Measurements from ENCODE around the gene SLC12A7.

Gene SLC12A7

DNA sequence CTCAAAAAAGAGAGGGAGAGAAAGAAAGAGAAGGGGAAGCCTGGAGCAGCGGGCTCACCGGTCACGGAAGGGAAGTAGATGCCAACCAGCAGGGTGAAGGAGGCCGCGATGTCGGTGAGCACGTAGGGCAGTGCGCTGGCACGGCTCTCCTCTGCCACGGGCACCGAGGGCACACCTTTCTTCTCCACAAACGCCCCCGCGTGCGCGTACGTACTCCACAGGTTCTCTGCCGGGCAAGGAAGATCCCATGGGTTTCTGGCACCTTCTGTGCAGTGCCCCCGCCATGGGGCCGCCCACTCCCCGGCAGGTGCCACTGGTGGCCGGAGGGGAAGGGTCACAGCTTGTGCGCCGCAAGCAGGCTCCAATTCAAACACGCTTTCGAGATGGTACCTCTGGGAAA, 30.3 kb downstream of the SLC12A7 start:
- Histone ChIP-seq H3K9me3 (ENCODE audit: control insufficient read depth in 2 of 2, low read length in 2 of 2) (no peaks in the 10 kb centered on the region), H3K27ac (ENCODE audit: low read depth in 2 of 2, low read length in 2 of 2) (no peak overlapping the region)

DNA sequence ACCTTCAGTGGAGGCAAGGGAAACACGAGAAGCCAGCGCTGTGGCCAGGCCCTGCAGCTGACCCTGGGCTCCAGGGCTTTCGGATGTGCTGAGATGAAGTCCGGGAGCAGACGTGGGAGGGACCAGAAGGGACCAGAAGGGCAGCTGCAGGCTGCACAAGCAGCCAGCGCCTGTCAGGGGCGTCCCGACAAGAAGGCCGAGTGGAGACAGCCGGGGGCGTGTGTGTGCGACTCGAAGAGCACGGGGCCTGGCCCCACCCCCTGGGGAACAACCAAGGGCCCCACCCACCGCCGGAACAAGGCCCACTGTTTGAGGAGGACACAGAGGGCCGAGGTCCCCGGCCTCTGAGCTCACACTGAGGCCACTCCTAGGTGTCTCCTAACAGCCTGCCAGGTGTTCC, 31.4 kb downstream of the SLC12A7 start:
- H3K9ac ChIP-seq (ENCODE audit: low read depth in 1 of 2, low read length in 2 of 2), result no peak overlapping the region
- peaks cover 58 to 61% of the 10 kb centered on the region in 2 donors for H3K36me3 ChIP-seq (ENCODE audit: control insufficient read depth in 2 of 2, insufficient read depth in 2 of 2, low read length in 2 of 2)
- H3K9me3 ChIP-seq (ENCODE audit: control insufficient read depth in 2 of 2, low read length in 2 of 2), result no peaks in the 10 kb centered on the region
- no peak overlapping the region for H3K27ac ChIP-seq (ENCODE audit: low read depth in 2 of 2, low read length in 2 of 2)
- H3K27me3 ChIP-seq (ENCODE audit: control insufficient read depth in 2 of 2, insufficient read depth in 2 of 2, low read length in 2 of 2), result no peaks in the 10 kb centered on the region
- no peak overlapping the region for H3K4me3 ChIP-seq (ENCODE audit: low read length in 2 of 2)
- H3K4me1 ChIP-seq (ENCODE audit: control insufficient read depth in 2 of 2, insufficient read depth in 2 of 2, low read length in 2 of 2), result no peaks in the 10 kb centered on the region

More for the DNA sequence above, 30.3 kb downstream of the SLC12A7 start:
- H3K4me1 ChIP-seq (ENCODE audit: control insufficient read depth in 2 of 2, insufficient read depth in 2 of 2, low read length in 2 of 2), result no peaks in the 10 kb centered on the region
- peaks cover 51 to 58% of the 10 kb centered on the region in 2 donors for H3K36me3 ChIP-seq (ENCODE audit: control insufficient read depth in 2 of 2, insufficient read depth in 2 of 2, low read length in 2 of 2)
- H3K9ac ChIP-seq (ENCODE audit: low read depth in 1 of 2, low read length in 2 of 2), result no peak overlapping the region
- no peak overlapping the region for H3K4me3 ChIP-seq (ENCODE audit: low read length in 2 of 2)
- no peaks in the 10 kb centered on the region for H3K27me3 ChIP-seq (ENCODE audit: control insufficient read depth in 2 of 2, insufficient read depth in 2 of 2, low read length in 2 of 2)

DNA sequence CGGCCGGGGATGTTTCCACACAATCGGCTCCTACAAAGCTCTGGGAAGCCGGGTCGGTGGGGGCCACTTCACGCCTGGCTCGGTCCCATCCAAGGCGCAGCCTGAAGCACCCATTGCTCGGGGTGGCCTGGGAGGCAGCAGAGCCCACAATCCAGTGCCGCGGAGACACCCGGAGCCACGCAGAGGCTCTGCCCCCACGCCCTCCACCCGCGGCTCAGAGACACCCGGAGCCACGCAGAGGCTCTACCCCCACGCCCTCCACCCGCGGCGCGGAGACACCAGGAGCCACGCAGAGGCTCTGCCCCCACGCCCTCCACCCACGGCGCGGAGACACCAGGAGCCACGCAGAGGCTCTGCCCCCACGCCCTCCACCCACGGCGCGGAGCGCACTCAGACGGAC, 31.9 kb downstream of the SLC12A7 start:
- Histone ChIP-seq H3K27ac (ENCODE audit: low read depth in 2 of 2, low read length in 2 of 2) (no peak overlapping the region), H3K27me3 (ENCODE audit: control insufficient read depth in 2 of 2, insufficient read depth in 2 of 2, low read length in 2 of 2) (no peaks in the 10 kb centered on the region), H3K4me1 (ENCODE audit: control insufficient read depth in 2 of 2, insufficient read depth in 2 of 2, low read length in 2 of 2) (no peaks in the 10 kb centered on the region), H3K4me3 (ENCODE audit: low read length in 2 of 2) (no peak overlapping the region), H3K9ac (ENCODE audit: low read depth in 1 of 2, low read length in 2 of 2) (no peak overlapping the region), H3K36me3 (ENCODE audit: control insufficient read depth in 2 of 2, insufficient read depth in 2 of 2, low read length in 2 of 2) (peaks cover 60 to 61% of the 10 kb centered on the region in 2 donors), H3K9me3 (ENCODE audit: control insufficient read depth in 2 of 2, low read length in 2 of 2) (no peaks in the 10 kb centered on the region)

DNA sequence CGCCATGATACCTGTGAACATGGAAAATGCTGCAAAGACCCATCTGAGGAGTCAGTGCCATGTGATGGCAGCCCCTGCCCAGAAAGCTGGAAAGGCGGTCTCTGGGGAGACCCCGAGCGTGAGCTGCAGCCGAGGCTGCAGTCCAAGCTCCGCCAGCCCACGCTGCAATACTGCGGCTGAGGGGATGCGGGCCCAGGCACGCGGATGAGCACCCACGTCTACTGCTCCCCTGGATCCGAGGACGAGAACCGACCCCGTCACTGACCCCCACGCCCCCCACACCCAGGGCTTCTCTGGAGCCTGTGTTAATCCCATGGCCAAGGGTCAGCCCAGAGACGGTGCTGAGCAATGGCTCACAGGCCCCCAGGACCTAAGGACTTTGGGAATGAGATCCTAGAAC, 32.4 kb downstream of the SLC12A7 start:
- Histone ChIP-seq H3K27ac (ENCODE audit: low read depth in 2 of 2, low read length in 2 of 2) (no peak overlapping the region), H3K27me3 (ENCODE audit: control insufficient read depth in 2 of 2, insufficient read depth in 2 of 2, low read length in 2 of 2) (no peaks in the 10 kb centered on the region), H3K4me3 (ENCODE audit: low read length in 2 of 2) (no peak overlapping the region), H3K36me3 (ENCODE audit: control insufficient read depth in 2 of 2, insufficient read depth in 2 of 2, low read length in 2 of 2) (peaks cover 58 to 61% of the 10 kb centered on the region in 2 donors), H3K4me1 (ENCODE audit: control insufficient read depth in 2 of 2, insufficient read depth in 2 of 2, low read length in 2 of 2) (no peaks in the 10 kb centered on the region), H3K9me3 (ENCODE audit: control insufficient read depth in 2 of 2, low read length in 2 of 2) (no peaks in the 10 kb centered on the region), H3K9ac (ENCODE audit: low read depth in 1 of 2, low read length in 2 of 2) (no peak overlapping the region)

DNA sequence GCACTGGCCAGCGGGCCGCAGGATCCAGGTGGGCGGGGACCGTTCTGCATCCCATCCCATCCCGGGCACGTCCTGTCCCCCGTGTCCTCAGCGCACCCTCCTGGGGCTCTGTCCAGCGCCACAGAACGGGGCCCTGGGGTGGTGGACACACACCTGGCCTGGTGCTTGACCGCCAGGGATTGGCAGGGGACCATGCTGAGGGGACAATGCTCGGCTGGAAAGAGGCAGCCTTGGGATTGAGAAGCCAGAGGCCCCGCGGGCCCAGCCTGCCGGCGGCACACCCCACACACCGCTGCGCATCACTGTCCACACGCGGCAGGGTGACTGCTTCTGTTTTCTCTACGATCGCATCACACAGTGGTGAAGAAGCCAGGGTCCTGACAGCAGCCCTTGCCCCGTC, 33.0 kb downstream of the SLC12A7 start:
- Histone ChIP-seq H3K4me3 (ENCODE audit: low read length in 2 of 2) (no peak overlapping the region), H3K9ac (ENCODE audit: low read depth in 1 of 2, low read length in 2 of 2) (no peak overlapping the region), H3K27me3 (ENCODE audit: control insufficient read depth in 2 of 2, insufficient read depth in 2 of 2, low read length in 2 of 2) (no peaks in the 10 kb centered on the region), H3K4me1 (ENCODE audit: control insufficient read depth in 2 of 2, insufficient read depth in 2 of 2, low read length in 2 of 2) (no peaks in the 10 kb centered on the region), H3K27ac (ENCODE audit: low read depth in 2 of 2, low read length in 2 of 2) (no peak overlapping the region), H3K9me3 (ENCODE audit: control insufficient read depth in 2 of 2, low read length in 2 of 2) (no peaks in the 10 kb centered on the region), H3K36me3 (ENCODE audit: control insufficient read depth in 2 of 2, insufficient read depth in 2 of 2, low read length in 2 of 2) (peaks cover 52 to 58% of the 10 kb centered on the region in 2 donors)

DNA sequence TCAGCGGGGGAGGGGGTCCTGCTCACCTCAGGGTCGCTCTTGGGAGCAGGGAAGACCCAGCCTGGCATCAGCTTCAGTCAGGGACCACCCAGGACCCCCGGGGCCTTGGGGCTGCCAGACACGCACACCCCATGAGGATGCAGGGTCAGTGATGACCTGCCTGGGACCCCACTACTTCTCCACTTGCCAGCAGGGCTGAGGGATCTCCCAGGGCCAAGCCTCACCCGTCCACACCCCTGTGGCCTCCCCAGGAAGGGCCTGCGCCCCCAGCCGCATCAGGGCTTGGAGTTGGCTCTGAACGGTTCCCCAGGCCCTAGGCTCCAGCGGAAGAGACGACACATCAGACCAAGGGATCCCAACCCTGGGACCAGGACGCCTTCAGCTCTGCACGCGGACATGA, 33.7 kb downstream of the SLC12A7 start:
- H3K9me3 ChIP-seq (ENCODE audit: control insufficient read depth in 2 of 2, low read length in 2 of 2), result no peaks in the 10 kb centered on the region
- H3K36me3 ChIP-seq (ENCODE audit: control insufficient read depth in 2 of 2, insufficient read depth in 2 of 2, low read length in 2 of 2), result peaks cover 47 to 55% of the 10 kb centered on the region in 2 donors
- H3K4me3 ChIP-seq (ENCODE audit: low read length in 2 of 2), result no peak overlapping the region
- no peaks in the 10 kb centered on the region for H3K4me1 ChIP-seq (ENCODE audit: control insufficient read depth in 2 of 2, insufficient read depth in 2 of 2, low read length in 2 of 2)
- no peaks in the 10 kb centered on the region for H3K27me3 ChIP-seq (ENCODE audit: control insufficient read depth in 2 of 2, insufficient read depth in 2 of 2, low read length in 2 of 2)
- H3K27ac ChIP-seq (ENCODE audit: low read depth in 2 of 2, low read length in 2 of 2), result no peak overlapping the region
- no peak overlapping the region for H3K9ac ChIP-seq (ENCODE audit: low read depth in 1 of 2, low read length in 2 of 2)

DNA sequence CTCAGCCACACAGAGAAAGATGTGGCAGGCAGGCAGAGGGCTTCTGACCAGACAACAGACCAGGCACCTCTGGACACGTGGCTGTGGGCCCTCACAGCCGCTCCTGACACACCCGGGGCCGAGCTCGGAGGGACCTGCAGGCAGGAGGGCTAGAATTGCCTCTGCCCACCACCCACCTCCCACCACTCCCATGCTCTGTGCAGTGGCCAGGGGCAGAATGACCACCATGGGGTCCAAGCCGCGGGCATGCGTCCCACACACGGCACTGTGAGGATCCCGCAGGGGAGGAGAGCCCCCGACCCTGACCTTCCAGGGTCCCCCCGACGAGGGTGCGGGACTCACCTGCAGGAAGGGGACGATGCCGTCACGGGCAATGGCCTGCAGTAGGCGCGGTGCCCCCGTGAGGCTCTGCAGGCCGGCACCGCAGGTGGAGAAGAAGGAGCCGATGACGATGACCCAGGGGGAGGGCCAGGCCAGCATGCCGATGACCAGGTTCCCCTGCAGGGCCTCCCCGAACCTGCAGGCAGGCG, 34.3 kb downstream of the SLC12A7 start:
- Histone ChIP-seq H3K27me3 (ENCODE audit: control insufficient read depth in 2 of 2, insufficient read depth in 2 of 2, low read length in 2 of 2) (no peaks in the 10 kb centered on the region), H3K4me3 (ENCODE audit: low read length in 2 of 2) (no peak overlapping the region), H3K36me3 (ENCODE audit: control insufficient read depth in 2 of 2, insufficient read depth in 2 of 2, low read length in 2 of 2) (peaks cover 47 to 55% of the 10 kb centered on the region in 2 donors), H3K9me3 (ENCODE audit: control insufficient read depth in 2 of 2, low read length in 2 of 2) (no peaks in the 10 kb centered on the region), H3K4me1 (ENCODE audit: control insufficient read depth in 2 of 2, insufficient read depth in 2 of 2, low read length in 2 of 2) (no peaks in the 10 kb centered on the region), H3K27ac (ENCODE audit: low read depth in 2 of 2, low read length in 2 of 2) (no peak overlapping the region), H3K9ac (ENCODE audit: low read depth in 1 of 2, low read length in 2 of 2) (no peak overlapping the region)

DNA sequence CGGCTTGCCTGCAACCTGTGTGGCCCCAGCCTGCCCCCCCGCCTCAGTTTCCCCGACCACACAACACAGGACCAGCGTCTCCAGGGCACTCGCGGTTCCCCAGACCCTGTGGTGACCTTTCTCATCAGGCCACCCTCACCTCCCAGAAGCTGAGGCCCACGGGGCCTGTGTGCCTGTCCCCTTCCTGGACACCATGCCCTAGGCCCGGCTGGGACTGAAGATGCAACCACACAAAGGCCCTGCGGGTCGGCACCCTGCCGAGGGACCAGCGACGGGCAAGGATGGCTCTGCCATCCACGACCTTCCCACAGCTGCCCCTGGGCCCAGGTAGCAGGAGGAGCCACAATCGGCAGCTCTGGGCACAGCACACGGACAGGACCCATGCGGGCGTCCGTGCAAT, 34.8 kb downstream of the SLC12A7 start:
- no peak overlapping the region for H3K9ac ChIP-seq (ENCODE audit: low read depth in 1 of 2, low read length in 2 of 2)
- H3K27ac ChIP-seq (ENCODE audit: low read depth in 2 of 2, low read length in 2 of 2), result no peak overlapping the region
- no peaks in the 10 kb centered on the region for H3K4me1 ChIP-seq (ENCODE audit: control insufficient read depth in 2 of 2, insufficient read depth in 2 of 2, low read length in 2 of 2)
- H3K4me3 ChIP-seq (ENCODE audit: low read length in 2 of 2), result no peak overlapping the region
- H3K9me3 ChIP-seq (ENCODE audit: control insufficient read depth in 2 of 2, low read length in 2 of 2), result no peaks in the 10 kb centered on the region
- peaks cover 47 to 55% of the 10 kb centered on the region in 2 donors for H3K36me3 ChIP-seq (ENCODE audit: control insufficient read depth in 2 of 2, insufficient read depth in 2 of 2, low read length in 2 of 2)
- H3K27me3 ChIP-seq (ENCODE audit: control insufficient read depth in 2 of 2, insufficient read depth in 2 of 2, low read length in 2 of 2), result no peaks in the 10 kb centered on the region

DNA sequence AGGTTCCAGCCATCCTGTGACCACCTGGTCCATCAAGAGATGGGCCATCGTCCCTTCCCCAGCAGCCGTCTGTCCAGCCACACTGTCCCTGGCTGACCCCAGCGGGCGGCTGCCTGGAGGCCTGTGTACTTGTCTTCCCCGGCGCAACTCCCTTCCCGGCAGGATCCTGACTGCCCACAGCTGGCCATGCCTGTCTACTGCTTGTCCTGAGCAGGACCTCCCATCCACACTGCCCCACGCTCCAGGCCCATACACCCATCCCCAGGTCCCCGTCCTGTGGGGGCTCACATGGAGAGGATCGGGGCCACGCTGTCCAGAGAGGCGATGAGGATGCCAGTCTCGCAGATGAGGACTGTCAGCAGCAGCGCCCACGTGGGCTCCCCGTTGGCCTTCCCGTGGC, 35.5 kb downstream of the SLC12A7 start:
- Histone ChIP-seq H3K27ac (ENCODE audit: low read depth in 2 of 2, low read length in 2 of 2) (no peak overlapping the region), H3K36me3 (ENCODE audit: control insufficient read depth in 2 of 2, insufficient read depth in 2 of 2, low read length in 2 of 2) (peaks cover 44 to 50% of the 10 kb centered on the region in 2 donors), H3K27me3 (ENCODE audit: control insufficient read depth in 2 of 2, insufficient read depth in 2 of 2, low read length in 2 of 2) (no peaks in the 10 kb centered on the region)

DNA sequence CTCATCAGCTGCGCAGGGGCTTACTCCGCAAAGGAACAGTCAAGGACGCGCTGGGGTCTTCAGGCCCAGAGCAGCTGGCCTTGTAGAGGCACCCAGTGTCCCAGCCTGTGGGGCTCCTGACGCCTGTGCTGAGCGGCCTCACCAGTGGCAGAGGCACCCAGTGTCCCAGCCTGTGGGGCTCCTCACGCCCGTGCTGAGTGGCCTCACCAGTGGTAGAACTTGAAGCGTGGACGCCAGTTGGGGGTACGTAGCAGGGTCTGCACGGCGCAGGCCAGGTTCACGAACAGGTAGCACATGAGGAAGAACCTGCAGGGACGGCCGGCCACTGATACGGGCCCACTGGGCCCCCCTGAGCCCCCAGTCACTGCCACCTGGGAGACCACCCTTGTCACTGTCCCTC, 35.9 kb downstream of the SLC12A7 start:
- Histone ChIP-seq H3K36me3 (ENCODE audit: control insufficient read depth in 2 of 2, insufficient read depth in 2 of 2, low read length in 2 of 2) (peaks cover 41 to 49% of the 10 kb centered on the region in 2 donors), H3K4me3 (ENCODE audit: low read length in 2 of 2) (no peak overlapping the region), H3K9me3 (ENCODE audit: control insufficient read depth in 2 of 2, low read length in 2 of 2) (no peaks in the 10 kb centered on the region), H3K27ac (ENCODE audit: low read depth in 2 of 2, low read length in 2 of 2) (no peak overlapping the region), H3K9ac (ENCODE audit: low read depth in 1 of 2, low read length in 2 of 2) (no peak overlapping the region), H3K27me3 (ENCODE audit: control insufficient read depth in 2 of 2, insufficient read depth in 2 of 2, low read length in 2 of 2) (no peaks in the 10 kb centered on the region), H3K4me1 (ENCODE audit: control insufficient read depth in 2 of 2, insufficient read depth in 2 of 2, low read length in 2 of 2) (no peaks in the 10 kb centered on the region)

More for the DNA sequence above, 35.5 kb downstream of the SLC12A7 start:
- H3K4me3 ChIP-seq (ENCODE audit: low read length in 2 of 2), result no peak overlapping the region
- no peaks in the 10 kb centered on the region for H3K4me1 ChIP-seq (ENCODE audit: control insufficient read depth in 2 of 2, insufficient read depth in 2 of 2, low read length in 2 of 2)
- no peaks in the 10 kb centered on the region for H3K9me3 ChIP-seq (ENCODE audit: control insufficient read depth in 2 of 2, low read length in 2 of 2)
- H3K9ac ChIP-seq (ENCODE audit: low read depth in 1 of 2, low read length in 2 of 2), result no peak overlapping the region

DNA sequence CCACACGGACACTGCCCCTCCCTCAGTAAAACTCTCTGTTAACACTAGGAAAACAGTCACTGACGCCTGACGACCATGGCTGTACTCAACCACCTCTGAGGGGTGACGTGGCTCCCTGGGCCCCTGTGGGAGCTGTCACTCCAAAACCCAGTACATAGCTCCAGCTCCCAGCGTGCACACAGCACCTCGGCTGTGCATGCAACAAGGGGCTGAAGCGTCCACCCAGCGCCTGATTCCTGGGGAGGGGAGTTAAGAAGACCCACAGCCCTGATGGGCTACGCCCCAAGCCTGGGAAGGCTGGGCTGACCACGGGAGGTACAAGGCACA, 36.3 kb downstream of the SLC12A7 start:
- no peaks in the 10 kb centered on the region for H3K27me3 ChIP-seq (ENCODE audit: control insufficient read depth in 2 of 2, insufficient read depth in 2 of 2, low read length in 2 of 2)
- peaks cover 39 to 49% of the 10 kb centered on the region in 2 donors for H3K36me3 ChIP-seq (ENCODE audit: control insufficient read depth in 2 of 2, insufficient read depth in 2 of 2, low read length in 2 of 2)
- no peaks in the 10 kb centered on the region for H3K9me3 ChIP-seq (ENCODE audit: control insufficient read depth in 2 of 2, low read length in 2 of 2)
- no peak overlapping the region for H3K4me3 ChIP-seq (ENCODE audit: low read length in 2 of 2)
- no peaks in the 10 kb centered on the region for H3K4me1 ChIP-seq (ENCODE audit: control insufficient read depth in 2 of 2, insufficient read depth in 2 of 2, low read length in 2 of 2)
- H3K27ac ChIP-seq (ENCODE audit: low read depth in 2 of 2, low read length in 2 of 2), result no peak overlapping the region
- H3K9ac ChIP-seq (ENCODE audit: low read depth in 1 of 2, low read length in 2 of 2), result no peak overlapping the region

Data from mucosa of rectum (tissue), 2 donors.